Prostate gland (tissue), 2 donors: ENCODE data around the gene OPHN1.

Experiments
- CTCF ChIP-seq, 4 experiments: fragments of 200-600 bp in 2 of 4; fragments of 450-650 bp in 2 of 4; sonication (generic) in 2 of 4; IDR thresholded peaks; 1 replicate in 3 of 4; 2 replicates in 1 of 4; pipeline ENCODE4 v1.5.1; 2016 to 2019; ENCODE audit warnings: antibody characterized with exemption in 4 of 4, mild to moderate bottlenecking in 2 of 4, moderate library complexity in 2 of 4
- POLR2AphosphoS5 ChIP-seq: sonication (generic); formaldehyde crosslinking; IDR thresholded peaks from one replicate; pipeline ENCODE4 v1.6.1; 2017; ENCODE audit warnings: antibody characterized with exemption

DNA sequence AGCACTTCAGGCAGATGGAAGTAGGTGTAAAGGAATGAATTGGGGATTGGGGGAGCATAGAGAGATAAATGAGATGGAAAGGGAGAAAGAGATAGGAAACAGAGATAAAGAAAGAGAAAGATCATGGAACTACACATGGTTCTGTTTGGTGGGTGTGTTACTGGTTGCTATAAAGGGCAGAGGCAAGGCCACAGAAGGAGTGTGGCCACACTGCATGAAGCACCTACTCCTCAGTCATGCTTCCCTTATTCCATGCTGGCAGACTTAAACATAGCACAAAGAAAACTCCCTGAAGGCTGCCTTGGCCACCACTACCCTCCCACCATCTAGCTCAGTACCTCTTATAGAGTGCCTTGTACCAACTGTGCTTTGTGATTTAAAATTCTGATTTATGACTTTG is 56.9 kb downstream of the OPHN1 start:
- TF ChIP-seq CTCF (IDR thresholded peaks at IDR 0.05), result no peak
- TF ChIP-seq POLR2AphosphoS5, result no peak
